ENCODE results near the gene ATG7. TPM values are rescaled to one million over a fixed set of nuclear protein-coding genes. Genes with fewer than 3 reads are reported as not detected.

Gene ATG7
- total RNA-seq, 1 donor from 2014 or later = 47.6 TPM

GRCh38 chr3:11363715-11364114, 91.5 kb downstream of the ATG7 start:
- DNase-seq = no peak

- no peak for DNase-seq
Measured at GRCh38 chr3:11364181-11364580, 92.0 kb downstream of the ATG7 start.

- peak; percentile 86 for DNase-seq
Measured at GRCh38 chr3:11367143-11367693, 95.0 kb downstream of the ATG7 start.

GRCh38 chr3:11370191-11370590, 98.0 kb downstream of the ATG7 start:
- peak; percentile 81 for DNase-seq

- DNase-seq = no peak
Measured at GRCh38 chr3:11370966-11371365, 98.8 kb downstream of the ATG7 start.

GRCh38 chr3:11371747-11372146, 99.5 kb downstream of the ATG7 start:
- no peak for DNase-seq

GRCh38 chr3:11373235-11373634, 101.0 kb downstream of the ATG7 start:
- DNase-seq = no peak

- no peak for DNase-seq
Measured at GRCh38 chr3:11373654-11374053, 101.5 kb downstream of the ATG7 start.

GRCh38 chr3:11375333-11376088, 103.3 kb downstream of the ATG7 start:
- no peak for DNase-seq

- no peak for DNase-seq
Measured at GRCh38 chr3:11377719-11378118, 105.5 kb downstream of the ATG7 start.

- peak; percentile 82 for DNase-seq
Measured at GRCh38 chr3:11379238-11379823, 107.1 kb downstream of the ATG7 start.

- DNase-seq = peak; percentile 28
Measured at GRCh38 chr3:11379824-11380701, 107.9 kb downstream of the ATG7 start.

GRCh38 chr3:11381141-11381540, 108.9 kb downstream of the ATG7 start:
- DNase-seq = no peak

- peak; percentile 37 for DNase-seq
Measured at GRCh38 chr3:11381563-11381962, 109.4 kb downstream of the ATG7 start.

- DNase-seq = no peak
Measured at GRCh38 chr3:11382146-11382745, 110.0 kb downstream of the ATG7 start.

- DNase-seq = no peak
Measured at GRCh38 chr3:11384074-11384473, 111.9 kb downstream of the ATG7 start.

GRCh38 chr3:11385326-11385725, 113.1 kb downstream of the ATG7 start:
- DNase-seq = no peak

- DNase-seq = peak; percentile 40
Measured at GRCh38 chr3:11385891-11386290, 113.7 kb downstream of the ATG7 start.

- peak; percentile 92 for DNase-seq
Measured at GRCh38 chr3:11386465-11387113, 114.4 kb downstream of the ATG7 start.

GRCh38 chr3:11389386-11390268, 117.4 kb downstream of the ATG7 start:
- no peak for DNase-seq
